HG03139 (cell line): ENCODE data around the gene GPR32.
"Not testable (repeated sequence)": the region's sequence is repeated elsewhere in the genome, so short reads cannot be mapped to it uniquely, and the experiment has no call there.

Experiments used
- ATAC-seq: cut with Tn5 transposase; IDR thresholded peaks from one replicate; pipeline ENCODE4 v1.9.1; 2021; ENCODE audit not compliant: unreplicated experiment

The GPR32 gene

DNA sequence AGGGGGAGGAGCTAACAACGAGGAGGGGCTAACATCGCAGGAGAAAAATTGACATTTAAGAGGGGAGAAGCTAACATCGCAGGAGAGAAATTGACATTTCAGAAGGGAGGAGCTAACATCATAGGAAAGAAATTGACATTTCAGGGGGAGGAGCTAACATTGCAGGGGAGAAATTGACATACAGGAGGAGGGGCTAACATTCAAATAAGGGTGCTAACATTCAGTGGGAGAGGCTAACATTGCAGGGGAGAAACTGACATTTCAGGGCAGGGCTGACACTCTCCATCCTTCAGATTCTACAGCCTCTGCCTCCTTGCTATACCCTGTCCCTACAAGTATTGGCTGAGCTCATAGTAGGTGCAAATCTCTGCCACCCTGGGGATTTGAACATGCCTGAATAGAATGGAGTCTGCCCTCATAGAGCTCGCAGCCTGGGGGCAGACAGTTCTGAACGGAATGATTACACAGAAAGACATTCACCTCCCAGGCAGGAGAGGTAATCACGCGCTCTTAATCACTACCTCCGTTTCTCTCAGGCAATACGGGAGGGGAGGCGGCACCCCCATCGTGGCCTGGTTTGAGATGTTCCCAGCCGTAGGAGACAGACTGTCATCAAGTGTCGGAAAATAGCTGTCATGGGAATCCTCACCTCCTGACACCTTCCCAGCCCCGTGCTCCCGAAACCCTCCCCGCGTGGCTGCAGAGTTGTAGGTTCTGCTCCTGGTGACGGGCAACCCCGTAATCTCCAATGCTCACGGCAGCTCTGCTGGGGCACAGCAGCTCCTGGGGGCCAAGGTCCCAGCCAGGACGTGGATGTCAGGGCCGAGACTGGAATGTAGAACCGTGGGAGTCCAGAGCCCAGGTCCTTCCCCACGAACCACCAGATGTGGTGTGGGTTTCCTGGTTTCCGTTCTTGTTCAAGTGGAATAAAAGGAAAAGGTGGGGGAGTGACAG lies 9.5 kb downstream of the GPR32 start:
- ATAC-seq = no peak

DNA sequence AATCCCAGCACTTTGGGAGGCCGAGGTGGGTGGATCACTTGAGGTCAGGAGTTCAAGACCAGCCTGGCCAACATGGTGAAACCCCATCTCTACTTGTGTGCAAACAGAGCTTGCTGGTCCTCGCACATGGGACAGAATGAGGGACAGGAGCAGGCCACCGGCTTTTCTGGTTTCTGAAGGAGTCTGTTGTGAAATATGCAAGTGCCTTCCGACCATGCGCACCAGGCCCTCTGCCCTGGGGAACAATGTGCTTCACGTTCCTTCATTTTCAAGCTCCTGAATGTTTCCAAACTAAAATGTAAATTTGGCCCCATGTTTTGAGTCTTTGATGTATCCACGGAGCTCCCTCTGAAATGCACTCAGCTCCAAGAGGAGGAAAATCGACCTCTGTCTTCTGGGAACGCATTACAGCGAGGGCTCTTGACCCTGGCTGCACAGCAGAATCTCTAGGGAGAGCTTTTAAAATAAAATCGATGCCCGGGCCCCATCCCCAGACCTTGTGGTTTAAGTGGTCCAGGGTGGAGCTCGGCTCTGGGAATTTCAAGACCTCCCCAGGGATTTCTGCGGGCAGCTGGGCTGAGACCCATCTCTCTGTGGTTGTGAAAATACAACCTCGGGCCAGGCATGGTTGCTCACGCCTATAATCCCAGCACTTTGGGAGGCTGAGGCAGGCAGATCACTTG lies 10.6 kb downstream of the GPR32 start:
- ATAC-seq = no peak

DNA sequence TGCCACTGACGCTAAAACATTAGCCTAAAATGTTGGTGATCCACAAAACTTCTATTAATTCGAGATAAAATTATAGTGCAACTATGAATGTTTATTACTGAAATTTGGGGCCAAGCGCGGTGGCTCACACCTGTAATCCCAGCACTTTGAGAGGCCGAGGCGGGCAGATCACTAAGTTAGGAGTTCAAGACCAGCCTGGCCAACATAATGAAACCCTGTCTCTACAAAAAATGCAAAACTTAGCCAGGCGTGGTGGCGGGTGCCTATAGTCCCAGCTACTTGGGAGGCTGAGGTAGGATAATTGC lies 13.5 kb downstream of the GPR32 start:
- ATAC-seq = not testable (repeated sequence)

DNA sequence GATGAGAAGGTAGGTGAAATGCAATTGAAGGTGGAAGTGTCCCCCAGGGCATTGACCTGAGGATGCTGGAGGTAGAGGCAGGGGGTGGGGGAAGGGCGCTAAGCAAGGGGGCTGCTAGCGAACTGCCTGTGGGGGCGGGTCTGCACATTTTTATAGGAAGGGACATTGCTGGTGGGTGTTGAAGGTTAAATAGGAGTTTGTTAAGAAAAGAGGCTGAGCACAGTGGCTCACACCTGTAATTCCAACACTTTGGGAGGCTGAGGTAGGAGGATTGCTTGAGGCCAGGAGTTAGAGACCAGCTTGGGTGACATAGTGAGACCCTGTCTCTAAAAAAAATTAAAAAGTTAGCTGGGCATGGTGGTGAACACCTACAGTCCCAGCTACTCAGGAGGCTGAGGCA lies 14.4 kb downstream of the GPR32 start:
- no peak for ATAC-seq

DNA sequence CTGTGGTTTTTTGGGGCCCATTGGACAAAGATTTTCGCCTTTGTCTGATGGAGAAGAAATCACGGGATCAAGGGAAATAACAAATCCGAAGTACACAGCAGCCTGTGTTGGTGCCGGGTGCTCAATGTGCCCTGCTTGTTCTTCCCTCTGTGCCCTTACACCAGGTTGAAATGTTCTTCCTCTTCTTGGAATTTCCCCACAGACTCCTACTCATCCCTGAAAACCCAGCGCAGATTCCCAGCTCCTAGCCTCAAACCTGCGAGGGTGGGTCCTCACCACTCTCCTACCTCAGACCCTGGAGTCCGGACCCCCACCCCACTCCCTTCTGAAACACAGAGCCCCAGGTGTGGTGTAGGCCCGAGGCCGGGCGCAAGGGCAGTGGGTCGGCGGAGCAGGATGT lies 15.1 kb downstream of the GPR32 start:
- no peak for ATAC-seq

DNA sequence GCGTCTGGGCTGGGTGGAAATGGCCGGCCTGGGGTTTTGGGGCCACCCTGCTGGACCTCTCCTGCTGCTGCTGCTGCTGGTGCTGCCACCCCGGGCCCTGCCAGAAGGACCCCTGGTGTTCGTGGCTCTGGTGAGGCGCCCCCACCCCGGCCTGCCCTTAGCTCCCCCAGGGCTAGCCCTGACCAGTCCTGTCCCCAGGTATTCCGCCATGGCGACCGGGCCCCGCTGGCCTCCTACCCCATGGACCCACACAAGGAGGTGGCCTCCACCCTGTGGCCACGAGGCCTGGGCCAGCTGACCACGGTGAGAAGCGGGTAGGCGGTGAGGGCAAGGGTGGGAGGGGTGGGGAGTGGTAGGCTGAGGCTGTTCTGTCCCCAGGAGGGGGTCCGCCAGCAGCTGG lies 20.1 kb downstream of the GPR32 start, which contains the start of gene ACP4:
ACP4 (plus strand) TSS at position 20 of the 400 bp plus-strand sequence; CDS start at position 20, 0 bp downstream.
- no peak for ATAC-seq

DNA sequence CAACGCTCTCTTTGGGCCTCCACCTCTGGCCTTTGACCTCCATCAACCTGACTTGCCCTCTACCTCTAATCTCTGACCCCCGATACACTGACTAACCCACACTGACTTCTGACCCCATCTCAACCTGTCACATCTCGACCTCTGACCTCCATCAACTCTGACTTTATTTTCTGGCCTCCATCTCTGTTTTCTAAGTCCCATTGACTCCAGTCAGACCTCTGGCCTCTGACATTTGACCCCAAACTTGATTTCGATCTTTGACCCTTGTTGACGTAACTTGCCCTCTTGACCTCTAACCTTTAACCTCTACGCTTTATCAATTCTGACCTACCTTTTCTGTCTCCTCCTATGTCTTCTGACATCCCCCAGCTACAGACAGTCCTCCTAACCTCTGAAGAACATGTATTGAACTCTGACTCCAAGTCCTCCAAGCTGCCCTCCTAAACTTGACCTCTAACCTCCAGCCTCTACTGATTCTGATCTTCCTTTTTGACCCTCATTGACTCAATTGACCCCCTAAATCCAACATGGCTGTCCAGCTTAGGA lies 20.7 kb downstream of the GPR32 start:
- no peak for ATAC-seq

DNA sequence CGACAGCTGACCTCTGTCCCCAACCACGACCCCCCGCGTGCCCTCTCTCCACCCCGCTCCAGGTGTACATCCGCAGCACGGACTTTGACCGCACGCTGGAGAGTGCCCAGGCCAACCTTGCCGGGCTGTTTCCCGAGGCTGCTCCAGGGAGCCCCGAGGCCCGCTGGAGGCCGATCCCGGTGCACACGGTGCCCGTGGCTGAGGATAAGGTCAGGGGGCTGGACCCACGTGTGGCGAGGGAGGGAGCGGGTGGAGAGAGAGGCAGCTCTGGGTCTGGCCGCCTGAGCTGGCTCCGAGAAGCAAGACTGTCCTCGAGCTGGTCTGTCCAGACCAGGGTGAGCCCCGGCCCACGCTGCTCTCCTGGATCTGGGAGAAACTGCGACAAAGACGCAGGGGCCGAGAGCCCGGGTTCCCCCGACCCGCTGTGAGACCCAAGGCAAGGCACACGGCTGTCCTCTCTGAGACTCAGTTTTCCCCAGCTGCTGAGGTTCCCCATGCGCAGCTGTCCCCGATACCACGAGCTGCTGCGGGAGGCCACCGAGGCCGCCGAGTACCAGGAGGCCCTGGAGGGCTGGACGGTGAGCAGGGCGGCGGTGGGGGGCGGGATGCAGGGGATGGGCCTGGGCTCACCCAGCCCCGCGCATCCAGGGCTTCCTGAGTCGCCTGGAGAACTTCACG lies 21.5 kb downstream of the GPR32 start:
- ATAC-seq = no peak

DNA sequence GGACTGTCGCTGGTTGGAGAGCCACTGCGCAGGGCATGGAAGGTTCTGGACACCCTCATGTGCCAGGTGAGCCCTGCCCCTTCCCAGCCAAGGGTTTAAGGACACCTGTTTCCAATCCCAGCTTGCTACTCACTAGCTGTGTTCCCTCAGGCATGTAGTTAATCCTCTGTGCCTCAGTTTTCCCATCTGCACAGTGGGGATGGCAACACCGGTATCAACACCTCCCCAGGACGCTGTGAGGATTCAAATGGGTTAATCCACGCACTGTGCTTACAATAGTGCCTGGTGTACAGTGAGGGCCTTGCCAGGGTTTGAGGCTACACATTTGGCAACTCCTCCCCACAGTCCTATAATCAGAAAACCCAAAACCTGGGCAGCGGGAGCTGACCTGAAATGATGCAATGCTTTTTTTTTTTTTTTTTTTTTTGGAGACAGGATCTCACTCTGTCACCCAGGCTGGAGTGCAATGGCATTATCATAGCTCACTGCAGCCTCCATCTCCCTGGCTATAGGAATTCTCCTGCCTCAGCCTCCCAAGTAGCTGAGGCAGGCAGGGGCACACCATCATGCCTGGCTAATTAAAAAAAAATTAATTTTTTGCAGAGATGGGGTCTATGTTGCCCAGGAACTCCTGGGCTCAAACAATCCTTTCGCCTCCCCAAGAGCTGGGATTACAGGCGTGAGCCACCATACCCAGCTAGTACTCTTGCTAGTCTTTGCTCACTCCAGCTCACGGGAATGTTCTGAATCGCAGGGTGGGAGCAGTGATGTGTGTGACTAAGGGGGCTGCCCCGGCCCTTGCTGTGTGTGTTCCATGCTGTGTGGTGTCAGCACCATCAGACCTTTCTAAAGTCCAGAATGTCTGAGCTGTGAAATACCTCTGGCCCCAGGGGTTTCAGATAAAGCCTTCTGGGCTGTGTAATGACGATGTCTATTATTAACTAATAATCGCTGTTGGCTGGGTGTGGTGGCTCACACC lies 22.3 kb downstream of the GPR32 start:
- no peak for ATAC-seq

DNA sequence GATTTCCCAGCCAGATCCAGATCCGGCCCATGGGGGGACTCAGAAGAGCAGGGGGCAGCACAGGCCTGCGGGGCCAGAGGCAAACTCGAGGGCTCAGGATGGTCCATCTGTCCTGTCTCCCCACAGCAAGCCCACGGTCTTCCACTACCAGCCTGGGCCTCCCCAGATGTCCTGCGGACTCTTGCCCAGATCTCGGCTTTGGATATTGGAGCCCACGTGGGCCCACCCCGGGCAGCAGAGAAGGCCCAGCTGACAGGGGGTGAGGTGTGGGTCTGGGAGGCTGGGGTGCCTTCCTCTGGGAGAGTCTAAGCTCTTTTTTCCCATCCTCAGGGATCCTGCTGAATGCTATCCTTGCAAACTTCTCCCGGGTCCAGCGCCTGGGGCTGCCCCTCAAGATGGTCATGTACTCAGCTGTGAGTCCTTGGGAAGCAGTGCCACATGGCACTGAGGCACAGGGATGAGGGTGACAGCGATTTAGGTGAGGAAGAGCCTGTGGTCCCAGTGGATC lies 23.3 kb downstream of the GPR32 start:
- no peak for ATAC-seq

DNA sequence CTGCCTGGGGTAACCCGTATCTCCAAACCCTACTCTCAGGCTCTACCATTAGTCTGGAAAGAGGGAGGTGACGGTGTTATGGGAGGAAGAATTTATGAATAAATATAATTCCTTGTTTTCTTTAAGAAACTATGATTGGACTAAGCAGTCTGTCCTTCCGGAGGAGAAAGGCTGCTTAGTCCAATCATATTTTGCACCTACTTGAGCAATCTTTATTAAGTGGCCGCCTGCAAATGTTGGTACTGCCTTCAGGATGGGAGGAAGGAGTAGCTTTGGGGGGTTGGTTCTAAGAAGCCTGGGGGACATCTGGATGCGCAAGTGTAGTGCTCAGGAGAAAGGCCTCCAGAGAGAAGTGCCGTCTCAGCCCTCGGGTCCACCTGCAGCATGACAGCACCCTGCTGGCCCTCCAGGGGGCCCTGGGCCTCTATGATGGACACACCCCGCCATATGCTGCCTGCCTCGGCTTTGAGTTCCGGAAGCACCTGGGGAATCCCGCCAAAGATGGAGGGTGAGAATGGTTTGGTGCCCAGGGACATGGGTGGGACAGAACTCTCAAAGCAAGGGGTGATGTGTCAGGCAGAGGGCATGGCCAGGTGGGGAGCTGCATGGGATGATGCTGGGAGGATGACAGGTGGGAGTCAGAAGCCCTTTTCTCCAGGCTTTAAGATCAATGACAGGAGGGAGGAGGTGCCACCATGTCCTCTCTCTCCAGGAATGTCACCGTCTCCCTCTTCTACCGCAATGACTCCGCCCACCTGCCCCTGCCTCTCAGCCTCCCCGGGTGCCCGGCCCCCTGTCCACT lies 24.0 kb downstream of the GPR32 start:
- ATAC-seq = no peak

DNA sequence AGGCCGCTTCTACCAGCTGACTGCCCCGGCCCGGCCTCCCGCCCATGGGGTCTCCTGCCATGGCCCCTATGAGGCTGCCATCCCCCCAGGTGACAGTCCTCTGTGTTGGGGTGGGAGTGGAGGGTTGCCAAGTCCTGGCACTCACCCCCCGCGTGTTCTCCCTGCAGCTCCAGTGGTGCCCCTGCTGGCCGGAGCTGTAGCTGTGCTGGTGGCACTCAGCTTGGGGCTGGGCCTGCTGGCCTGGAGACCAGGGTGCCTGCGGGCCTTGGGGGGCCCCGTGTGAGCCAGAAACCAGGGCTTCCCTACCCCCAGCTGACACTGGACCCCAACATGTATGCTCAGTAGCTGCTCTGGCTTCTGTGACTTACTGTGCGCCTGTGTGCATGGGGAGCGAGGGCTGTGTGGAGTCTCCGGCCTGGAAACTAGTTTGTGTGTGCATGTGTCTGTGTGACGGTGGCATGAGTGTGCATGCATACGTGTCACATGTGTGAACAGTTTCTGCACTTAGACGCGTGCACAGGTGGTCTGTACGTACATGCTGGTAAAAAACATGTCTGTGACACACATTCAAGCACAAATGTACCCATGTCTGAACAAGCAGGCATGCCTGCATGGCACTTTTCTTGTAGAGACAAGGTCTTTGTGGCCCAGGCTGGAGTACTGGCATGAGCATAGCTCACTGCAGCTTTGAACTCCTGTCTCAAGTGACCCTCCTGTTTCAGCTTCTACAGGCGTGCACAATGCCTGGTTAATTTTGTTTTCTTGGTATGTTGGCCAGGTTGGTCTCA lies 24.8 kb downstream of the GPR32 start:
- ATAC-seq = no peak

DNA sequence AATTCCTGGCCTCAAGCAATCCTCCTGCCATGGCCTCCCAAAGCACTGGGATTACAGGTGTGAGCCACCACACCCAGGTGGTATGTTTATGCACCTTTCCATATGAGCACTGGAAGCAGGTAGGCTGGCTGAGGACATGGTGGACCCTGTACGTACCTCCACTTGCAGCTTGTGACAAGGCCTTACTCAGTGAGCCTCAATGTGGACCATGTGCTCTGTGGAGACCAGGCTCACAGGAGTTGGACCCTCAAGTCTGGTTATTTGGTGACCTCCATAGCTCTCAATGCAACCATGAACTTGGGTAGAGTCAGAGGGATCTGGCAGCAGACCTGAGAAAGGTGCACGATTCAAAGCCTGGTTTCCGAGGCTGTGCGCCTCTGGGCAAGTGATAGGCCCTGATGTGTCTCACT lies 25.4 kb downstream of the GPR32 start:
- no peak for ATAC-seq

DNA sequence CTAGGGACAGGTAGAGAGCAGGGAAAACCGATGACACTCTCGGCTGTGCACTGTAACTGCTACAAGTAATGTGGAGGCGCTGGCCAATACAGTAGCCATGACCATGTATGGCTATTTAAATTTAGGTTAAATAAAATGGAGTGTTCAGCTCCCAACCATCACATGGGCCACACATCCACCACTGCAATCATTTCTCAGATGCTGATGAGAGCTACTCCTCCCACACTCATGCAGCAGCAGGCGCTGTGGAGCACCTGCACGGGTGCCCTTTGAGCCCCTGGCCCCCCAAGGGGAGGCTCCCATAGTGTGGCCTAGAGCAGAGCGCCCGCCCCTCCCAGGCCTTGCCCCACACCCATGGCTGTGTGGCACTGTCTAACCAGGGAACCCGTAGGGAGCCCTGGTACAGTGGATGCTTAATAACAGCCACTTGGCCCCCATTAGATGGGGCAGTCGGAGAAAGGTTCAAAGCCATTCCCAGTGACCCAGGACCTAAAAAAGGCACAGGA lies 25.9 kb downstream of the GPR32 start:
- ATAC-seq = no peak

DNA sequence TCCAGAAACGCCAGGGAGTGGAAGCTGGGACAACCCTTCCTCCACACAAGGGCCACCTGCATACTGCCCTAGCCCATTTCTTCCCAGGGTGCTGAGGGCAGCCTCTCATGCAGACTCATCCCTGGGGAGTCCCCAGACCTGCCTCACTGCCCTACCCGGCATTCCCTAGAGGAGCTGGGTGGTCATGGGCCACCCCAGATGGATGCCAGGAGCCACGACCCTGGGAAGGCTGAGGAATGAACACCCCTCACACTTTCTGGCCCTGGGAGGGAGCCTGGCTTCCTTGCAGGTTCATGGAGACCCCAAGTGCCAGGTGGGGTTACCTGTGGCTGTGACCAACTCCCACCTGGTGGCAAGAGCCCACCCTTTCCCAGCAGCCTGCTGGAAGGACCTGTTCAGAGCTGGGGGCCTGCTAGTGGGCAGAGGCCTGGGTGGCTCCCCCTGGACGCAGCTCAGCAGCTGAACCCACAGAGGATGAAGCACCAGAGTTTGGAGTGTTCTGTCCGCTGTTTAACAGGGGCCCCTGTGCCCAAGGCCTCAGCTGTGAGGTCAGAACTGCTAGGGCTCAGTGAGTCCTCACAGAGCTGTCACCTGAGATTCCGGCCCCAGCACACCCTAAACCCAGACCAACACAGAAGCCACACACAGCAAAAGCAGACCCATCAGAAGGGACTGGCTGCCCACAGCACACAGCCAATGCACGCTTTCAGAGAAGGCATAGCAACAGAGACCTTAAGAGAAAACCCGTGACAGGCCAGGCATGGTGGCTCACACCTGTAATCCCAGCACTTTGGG lies 26.6 kb downstream of the GPR32 start:
- no peak for ATAC-seq

DNA sequence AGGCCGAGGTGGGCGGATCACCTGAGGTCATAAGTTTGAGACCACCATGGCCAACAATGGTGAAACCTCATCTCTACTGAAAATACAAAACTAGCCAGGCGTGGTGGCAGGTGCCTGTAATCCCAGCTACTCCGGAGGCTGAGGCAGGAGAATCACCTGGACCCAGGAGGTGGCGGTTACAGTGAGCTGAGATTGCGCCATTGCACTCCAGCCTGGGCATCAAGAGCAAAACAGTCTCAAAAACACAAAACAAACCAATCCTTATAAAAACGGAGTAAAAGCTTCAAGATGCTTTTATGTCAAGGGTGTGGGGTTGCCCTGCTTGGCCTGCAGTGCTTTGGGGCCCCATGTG lies 27.1 kb downstream of the GPR32 start:
- no peak for ATAC-seq

DNA sequence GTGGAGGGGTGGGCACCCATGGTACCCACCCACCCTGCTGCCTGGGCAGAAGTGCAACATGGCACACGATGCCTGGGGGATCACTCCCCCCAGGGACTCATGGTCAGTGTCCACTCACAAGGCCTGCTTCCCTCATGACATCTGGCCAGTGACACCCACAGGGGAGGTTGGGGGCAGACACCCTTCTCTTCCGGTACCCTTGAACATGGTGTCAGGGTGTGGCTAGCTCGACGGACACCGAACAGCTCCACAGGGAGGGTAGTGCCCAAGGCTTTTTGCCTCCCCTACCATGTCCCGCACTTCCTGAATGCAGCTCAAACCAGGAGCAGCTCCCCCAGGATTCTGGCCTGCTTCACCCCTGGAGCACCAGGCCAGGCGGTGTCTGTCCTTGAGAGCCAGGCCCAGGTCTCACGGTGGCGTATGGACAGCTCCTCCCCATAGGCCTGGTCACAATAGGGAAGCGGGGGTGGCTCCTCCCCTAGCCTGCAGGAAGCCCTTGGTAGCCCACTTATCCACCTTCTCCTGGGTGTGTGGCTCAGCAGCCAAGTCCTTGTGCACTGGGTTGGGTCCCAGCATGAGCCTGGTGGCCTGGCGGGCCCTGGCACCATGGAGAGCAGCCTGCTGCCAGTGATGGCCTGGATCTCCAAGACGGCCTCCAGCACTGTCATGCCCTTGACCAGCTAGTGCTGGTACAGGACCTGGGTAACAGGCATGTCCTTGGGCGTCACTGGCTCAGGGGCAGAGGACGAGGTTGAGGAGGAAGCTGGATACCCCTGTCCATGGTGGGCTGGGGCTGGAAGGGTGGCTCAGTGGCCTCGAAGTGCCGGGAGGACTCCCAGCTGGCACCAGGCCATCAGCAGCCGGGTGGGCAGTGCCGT lies 27.8 kb downstream of the GPR32 start:
- ATAC-seq = no peak
